ENCODE data around the gene ZBTB37. TPM values are rescaled to one million over a fixed set of nuclear protein-coding genes. Genes with fewer than 3 reads are reported as not detected.

ZBTB37 gene
- total and polyA plus RNA-seq, 3 donors from 2014 or later, result 21.2 to 28.7 (median 22.6) TPM

DNA sequence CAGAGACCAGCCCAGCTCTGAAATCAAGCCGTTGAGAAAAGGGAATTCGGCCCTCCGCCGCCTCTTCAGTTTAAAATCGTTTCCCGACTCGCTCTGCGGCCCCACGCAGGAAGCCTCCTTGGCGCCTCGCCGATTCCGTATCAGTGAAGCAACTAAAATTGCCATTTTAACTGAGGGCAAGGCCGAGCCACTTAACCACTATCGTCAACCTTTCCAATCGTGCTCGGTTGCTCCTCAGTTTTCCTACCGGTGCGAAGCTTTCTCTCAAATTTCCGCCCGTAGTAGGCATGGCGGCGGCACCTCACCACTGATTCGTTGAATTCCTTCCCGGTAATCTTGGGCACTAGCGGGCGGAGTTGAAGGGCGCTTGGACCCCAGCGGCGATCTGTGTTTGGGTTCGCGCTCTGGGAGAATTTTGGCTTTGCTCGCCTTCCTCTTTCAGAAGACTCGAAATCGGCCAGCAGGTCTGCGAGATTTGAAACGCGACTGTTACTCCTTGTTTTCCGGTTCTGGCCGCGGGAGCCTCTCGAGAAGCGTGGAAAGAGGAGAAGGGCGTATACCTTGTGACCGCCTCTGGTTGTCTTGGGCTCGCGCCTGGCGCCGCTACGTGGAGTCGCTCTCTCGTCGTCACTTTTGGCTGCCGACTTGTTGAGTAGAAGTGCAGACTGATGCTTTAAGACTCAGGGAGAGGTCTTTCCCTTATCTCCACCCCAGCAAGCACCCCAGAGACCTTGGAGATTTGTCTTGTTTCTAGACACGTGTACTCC is 43.7 kb upstream of the ZBTB37 start, which contains the start of the genes CENPL and DARS2:
TSS of gene CENPL (minus strand) at position 569 of the 767 bp plus-strand sequence. CDS start 13,584 bp downstream, outside the sequence.
TSS of gene DARS2 (plus strand) at position 359 of the 767 bp plus-strand sequence. CDS start 557 bp downstream, outside the sequence.
- Histone ChIP-seq H3K9me3 (no peaks in the 10 kb centered on the region), H3K27me3 (no peaks in the 10 kb centered on the region), H3K36me3 (ENCODE audit: low read depth, missing control alignments) (no peaks in the 10 kb centered on the region), H3K4me3 (peak within 1 kb of the TSS; percentile 68 to 78), H3K4me1 (peaks cover 4% of the 10 kb centered on the region), H3K27ac (peak within 1 kb of the TSS; percentile 85 to 94)
- TF ChIP-seq CTCF (IDR thresholded peaks at IDR 0.05) (peak in 1 of 3 experiments; percentile 18), POLR2A (IDR thresholded peaks at IDR 0.05) (no peak)
- DNase-seq, result peak; percentile 98
- 0% methylated on average over 31 to 55 of the region's 55 CpGs for WGBS, 2 donors
- intact Hi-C loops (cut with DNase I; ENCODE audit: low total_unique reads), result loop anchor here (10.0 kb wide), 1 partner anchor 400 kb away; no protein-coding TSS in a partner anchor

GRCh38 chr1:173827611-173828010 is 40.6 kb upstream of the ZBTB37 start:
- Histone ChIP-seq H3K36me3 (ENCODE audit: low read depth, missing control alignments) (no peaks in the 10 kb centered on the region), H3K27me3 (no peaks in the 10 kb centered on the region), H3K4me3 (no peak overlapping the region), H3K27ac (no peak overlapping the region), H3K4me1 (peaks cover 4% of the 10 kb centered on the region), H3K9me3 (no peaks in the 10 kb centered on the region)
- TF ChIP-seq CTCF (IDR thresholded peaks at IDR 0.05) (no peak), POLR2A (IDR thresholded peaks at IDR 0.05) (no peak)
- DNase-seq, result no peak
- 96 to 100% methylated on average over 2 of the region's 2 CpGs for WGBS, 2 donors
- intact Hi-C loops (cut with DNase I; ENCODE audit: low total_unique reads), result loop anchor here (10.0 kb wide), 1 partner anchor 403 kb away; no protein-coding TSS in a partner anchor

GRCh38 chr1:173832748-173833147 is 35.4 kb upstream of the ZBTB37 start:
- intact Hi-C loops (cut with DNase I; ENCODE audit: low total_unique reads), result no loop called here
- Histone ChIP-seq H3K4me3 (no peak overlapping the region), H3K27ac (no peak overlapping the region), H3K4me1 (no peaks in the 10 kb centered on the region), H3K9me3 (no peaks in the 10 kb centered on the region), H3K27me3 (no peaks in the 10 kb centered on the region), H3K36me3 (ENCODE audit: low read depth, missing control alignments) (no peaks in the 10 kb centered on the region)
- no peak for DNase-seq
- WGBS, 2 donors, result 96 to 100% methylated on average over 1 of the region's 1 CpG
- TF ChIP-seq CTCF (IDR thresholded peaks at IDR 0.05), result no peak
- TF ChIP-seq POLR2A (IDR thresholded peaks at IDR 0.05), result no peak

DNA sequence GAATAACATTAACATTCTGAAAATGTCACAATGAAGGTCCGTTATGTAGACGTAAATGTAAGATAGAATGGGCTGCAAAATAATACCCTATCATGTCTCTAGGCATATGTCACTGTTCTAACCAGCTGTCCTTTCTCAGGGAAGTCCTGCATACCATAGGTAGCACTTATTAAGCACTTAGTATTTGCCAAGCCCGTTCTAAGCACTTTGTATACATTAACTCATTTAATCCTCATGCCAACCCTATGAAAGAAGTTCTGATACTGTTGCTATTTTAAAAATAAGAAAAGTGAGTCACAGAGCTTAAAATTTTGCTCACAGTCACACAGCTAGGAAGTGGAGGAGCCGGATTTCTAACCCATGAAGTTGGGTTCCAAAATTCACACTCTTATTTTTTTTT is 16.1 kb upstream of the ZBTB37 start:
- intact Hi-C loops (cut with DNase I; ENCODE audit: low total_unique reads), result no loop called here
- no peak for TF ChIP-seq POLR2A (IDR thresholded peaks at IDR 0.05)
- no peak for TF ChIP-seq CTCF (IDR thresholded peaks at IDR 0.05)
- Histone ChIP-seq H3K36me3 (ENCODE audit: low read depth, missing control alignments) (no peaks in the 10 kb centered on the region), H3K27me3 (no peaks in the 10 kb centered on the region), H3K9me3 (no peaks in the 10 kb centered on the region), H3K27ac (no peak overlapping the region), H3K4me1 (no peaks in the 10 kb centered on the region), H3K4me3 (no peak overlapping the region)
- DNase-seq, result no peak
- WGBS, 2 donors, result 87 to 94% methylated on average over 4 of the region's 4 CpGs

Data from testis (tissue), 3 donors.